ENCODE data around the gene PTPRN2.

PTPRN2 gene

GRCh38 chr7:157692460-157693011 is 895.1 kb downstream of the PTPRN2 start:
- CTCF ChIA-PET = no interaction called here
- H3K4me3 ChIP-seq (ENCODE audit: low read depth, low read length) = no peak overlapping the region
- DNase-seq (ENCODE audit: low read depth, low spot score) = no peak
- no peak for TF ChIP-seq CTCF (IDR thresholded peaks at IDR 0.05; ENCODE audit: insufficient read depth, low read length, missing control alignments)
- POLR2A ChIA-PET = no interaction called here

- CTCF ChIA-PET = no interaction called here
- H3K4me3 ChIP-seq (ENCODE audit: low read depth, low read length) = no peak overlapping the region
- TF ChIP-seq CTCF (IDR thresholded peaks at IDR 0.05; ENCODE audit: insufficient read depth, low read length, missing control alignments) = no peak
- POLR2A ChIA-PET = no interaction called here
- DNase-seq (ENCODE audit: low read depth, low spot score) = no peak
Measured at GRCh38 chr7:157691586-157692459, 895.8 kb downstream of the PTPRN2 start.

GRCh38 chr7:157690833-157691585 is 896.6 kb downstream of the PTPRN2 start:
- TF ChIP-seq CTCF (IDR thresholded peaks at IDR 0.05; ENCODE audit: insufficient read depth, low read length, missing control alignments) = no peak
- POLR2A ChIA-PET = no interaction called here
- CTCF ChIA-PET = no interaction called here
- no peak overlapping the region for H3K4me3 ChIP-seq (ENCODE audit: low read depth, low read length)
- no peak for DNase-seq (ENCODE audit: low read depth, low spot score)

- H3K4me3 ChIP-seq (ENCODE audit: low read depth, low read length) = no peak overlapping the region
- ChIA-PET POLR2A (no interaction called here), CTCF (no interaction called here)
- no peak for TF ChIP-seq CTCF (IDR thresholded peaks at IDR 0.05; ENCODE audit: insufficient read depth, low read length, missing control alignments)
- DNase-seq (ENCODE audit: low read depth, low spot score) = no peak
Measured at GRCh38 chr7:157690058-157690832, 897.4 kb downstream of the PTPRN2 start.

GRCh38 chr7:157689269-157690057 is 898.2 kb downstream of the PTPRN2 start:
- TF ChIP-seq CTCF (IDR thresholded peaks at IDR 0.05; ENCODE audit: insufficient read depth, low read length, missing control alignments) = no peak
- ChIA-PET CTCF (no interaction called here), POLR2A (no interaction called here)
- H3K4me3 ChIP-seq (ENCODE audit: low read depth, low read length) = no peak overlapping the region
- no peak for DNase-seq (ENCODE audit: low read depth, low spot score)

All from AG04449 (cell line).